Activated CD4-positive, alpha-beta T cell treated with anti-CD3 and anti-CD28 coated beads, Interleukin-2, amount 50 U/mL, for 16 hours (primary cell): ENCODE results near the gene EGR4.

Experiments
- DNase-seq: peaks from one replicate; pipeline ENCODE4 v3.0.0-alpha.2; 2020

EGR4 gene

GRCh38 chr2:73244580-73244979, 48.8 kb downstream of the EGR4 start:
- peak; percentile 53 for DNase-seq

- DNase-seq: no peak
These were observed 49.3 kb downstream of the EGR4 start for GRCh38 chr2:73243884-73244570.
